Smooth muscle cell (in vitro differentiated cells): ENCODE data around the gene SCNN1A. TPM values are rescaled to one million over a fixed set of nuclear protein-coding genes. Genes with fewer than 3 reads are reported as not detected.
A peak's percentile ranks its signal among the peaks of the same experiment; 100 is the strongest.

ENCODE experiments used
- DNase-seq: peaks from one replicate; lab custom pipeline; 2025; ENCODE audit not compliant: unreplicated experiment; lab: John Stamatoyannopoulos, UW
- H2AFZ ChIP-seq: fragments of 200-600 bp; sonication (generic); 2 replicates; pipeline ENCODE4 v1.6.0; 2016; ENCODE audit warnings: antibody characterized with exemption, low read depth, mild to moderate bottlenecking
- H3F3A ChIP-seq: fragments of 200-600 bp; sonication (generic); 2 replicates; pipeline ENCODE4 v1.6.0; 2017; ENCODE audit warnings: antibody characterized with exemption, low read depth
- H3K27ac ChIP-seq: fragments of 200-600 bp; sonication (generic); 2 replicates; pipeline ENCODE4 v1.5.1; 2016; ENCODE audit warnings: low read depth, mild to moderate bottlenecking
- H3K27me3 ChIP-seq: fragments of 200-600 bp; sonication (generic); 2 replicates; pipeline ENCODE4 v1.6.1; 2016; ENCODE audit warnings: low read depth, mild to moderate bottlenecking
- H3K36me3 ChIP-seq: fragments of 200-600 bp; sonication (generic); 2 replicates; pipeline ENCODE4 v1.5.1; 2016; ENCODE audit warnings: low read depth
- H3K4me1 ChIP-seq: fragments of 200-600 bp; sonication (generic); 2 replicates; pipeline ENCODE4 v1.5.1; 2016; ENCODE audit warnings: low read depth
- H3K4me2 ChIP-seq: fragments of 200-600 bp; sonication (generic); 2 replicates; pipeline ENCODE4 v1.6.0; 2016; ENCODE audit warnings: mild to moderate bottlenecking
- H3K4me3 ChIP-seq: fragments of 200-600 bp; sonication (generic); 2 replicates; pipeline ENCODE4 v1.5.1; 2016; ENCODE audit warnings: mild to moderate bottlenecking
- H3K79me2 ChIP-seq: fragments of 200-600 bp; sonication (generic); 2 replicates; pipeline ENCODE4 v1.6.0; 2016; ENCODE audit warnings: low read depth, mild to moderate bottlenecking
- H3K9ac ChIP-seq: fragments of 200-600 bp; sonication (generic); 2 replicates; pipeline ENCODE4 v1.6.0; 2016; ENCODE audit warnings: low read depth
- H3K9me3 ChIP-seq: fragments of 200-600 bp; sonication (generic); replicated peaks from 2 replicates; pipeline ENCODE4 v1.5.1; 2016; ENCODE audit warnings: low read depth
- H4K20me1 ChIP-seq: fragments of 200-600 bp; sonication (generic); 2 replicates; pipeline ENCODE4 v1.6.0; 2016; ENCODE audit warnings: low read depth
- CTCF ChIP-seq: fragments of 200-600 bp; sonication (generic); IDR thresholded peaks from 2 replicates; pipeline ENCODE4 v1.5.1; 2017; ENCODE audit warnings: borderline replicate concordance, mild to moderate bottlenecking, antibody characterized with exemption; ENCODE audit not compliant: insufficient read depth, poor library complexity, severe bottlenecking
- WGBS: methylation state at CpG from one replicate; pipeline ENCODE4 v1.1.7; 2016; ENCODE audit warnings: low lambda C conversion rate; 5-methylcytosine and 5-hydroxymethylcytosine counted together
- polyA plus RNA-seq: library from polyadenylated mRNA; unstranded; fragments of >200 nt; fragmentation: Nextera tagmentation; extraction: Ambion mirVana; gene quantifications from 2 replicates; pipeline ENCODE4 v1.2.1, GENCODE V29; 2016
- total RNA-seq: library from RNA; depleted of rRNA; stranded (reverse); fragments of >200 nt; gene quantifications from 2 replicates; pipeline ENCODE4 v1.2.3, GENCODE V29; 2014

The SCNN1A gene
- total and polyA plus RNA-seq, 2 experiments from 2014 or later = 0.57 to 1.3 TPM

- no peaks in the 10 kb centered on the region for H4K20me1 ChIP-seq
- no peak overlapping the region for H3K9ac ChIP-seq
- H3K4me2 ChIP-seq = no peak overlapping the region
- H3K4me3 ChIP-seq = peak overlapping the region; percentile 19
- no peak overlapping the region for H2AFZ ChIP-seq
- 67% methylated on average over 24 of the region's 24 CpGs for WGBS
- no peaks in the 10 kb centered on the region for H3K79me2 ChIP-seq
- no peaks in the 10 kb centered on the region for H3K36me3 ChIP-seq
- no peak overlapping the region for H3K27ac ChIP-seq
- peaks cover 9% of the 10 kb centered on the region for H3F3A ChIP-seq
- H3K4me1 ChIP-seq = peaks cover 51% of the 10 kb centered on the region
- H3K9me3 ChIP-seq = no peaks in the 10 kb centered on the region
- H3K27me3 ChIP-seq = no peaks in the 10 kb centered on the region
- no peak for DNase-seq
- TF ChIP-seq CTCF = no peak
Observed at GRCh38 chr12:6374028-6374785, 1.2 kb downstream of the SCNN1A start.

GRCh38 chr12:6373022-6373787 lies 2.2 kb downstream of the SCNN1A start:
- H3K9ac ChIP-seq = no peak overlapping the region
- H3K27me3 ChIP-seq = no peaks in the 10 kb centered on the region
- H2AFZ ChIP-seq = no peak overlapping the region
- 30% methylated on average over 14 of the region's 14 CpGs for WGBS
- peak overlapping the region; percentile 86 for H3K27ac ChIP-seq
- no peak for TF ChIP-seq CTCF
- no peaks in the 10 kb centered on the region for H3K36me3 ChIP-seq
- H3K4me2 ChIP-seq = peak overlapping the region; percentile 78
- no peaks in the 10 kb centered on the region for H3K79me2 ChIP-seq
- H4K20me1 ChIP-seq = no peaks in the 10 kb centered on the region
- H3K9me3 ChIP-seq = no peaks in the 10 kb centered on the region
- no peak for DNase-seq
- peaks cover 9% of the 10 kb centered on the region for H3F3A ChIP-seq
- H3K4me3 ChIP-seq = no peak overlapping the region
- peaks cover 51% of the 10 kb centered on the region for H3K4me1 ChIP-seq

- Histone ChIP-seq H3K27ac (peak overlapping the region; percentile 86), H3K9me3 (no peaks in the 10 kb centered on the region), H2AFZ (no peak overlapping the region), H3K4me3 (peak overlapping the region; percentile 5), H3K4me2 (peak overlapping the region; percentile 78), H3K4me1 (peaks cover 46% of the 10 kb centered on the region), H4K20me1 (no peaks in the 10 kb centered on the region), H3F3A (peaks cover 9% of the 10 kb centered on the region), H3K9ac (peak overlapping the region; percentile 24), H3K27me3 (no peaks in the 10 kb centered on the region), H3K79me2 (no peaks in the 10 kb centered on the region), H3K36me3 (no peaks in the 10 kb centered on the region)
- DNase-seq = peak; percentile 24
- no peak for TF ChIP-seq CTCF
- 1% methylated on average over 8 of the region's 8 CpGs for WGBS
Observed at GRCh38 chr12:6372403-6373003, 2.9 kb downstream of the SCNN1A start.
